Fibroblast of lung (primary cell): Measurements from ENCODE around the gene ZNF277. TPM values are rescaled to one million over a fixed set of nuclear protein-coding genes. Genes with fewer than 3 reads are reported as not detected.
"Not testable (repeated sequence)": the region's sequence is repeated elsewhere in the genome, so short reads cannot be mapped to it uniquely, and the experiment has no call there.

Experiments
- DNase-seq, 2 donors: peaks; one replicate each; pipeline versions ENCODE4 v3.0.0 to v3.0.0-alpha.2; 2010; ENCODE audit warnings: low read depth in 2 of 2
- H2AFZ ChIP-seq: 2 replicates; pipeline ENCODE4 v1.5.1; 2012; ENCODE audit warnings: low read length, control low read depth, inconsistent platforms
- H3K27ac ChIP-seq: 2 replicates; pipeline ENCODE4 v1.5.1; 2011; ENCODE audit warnings: low read length, control low read depth; ENCODE audit not compliant: insufficient read depth
- H3K27me3 ChIP-seq: 2 replicates; pipeline ENCODE4 v1.5.1; 2011; ENCODE audit warnings: mild to moderate bottlenecking, low read length; ENCODE audit not compliant: control insufficient read depth, insufficient read depth
- H3K36me3 ChIP-seq: 2 replicates; pipeline ENCODE4 v1.5.1; 2011; ENCODE audit warnings: low read length; ENCODE audit not compliant: control insufficient read depth, insufficient read depth
- H3K4me1 ChIP-seq: 2 replicates; pipeline ENCODE4 v1.5.1; 2011; ENCODE audit warnings: low read length; ENCODE audit not compliant: control insufficient read depth, insufficient read depth; ENCODE audit errors: extremely low read depth
- H3K4me2 ChIP-seq: 2 replicates; pipeline ENCODE4 v1.5.1; 2011; ENCODE audit warnings: low read length, control low read depth; ENCODE audit not compliant: insufficient read depth; ENCODE audit errors: extremely low read depth
- H3K4me3 ChIP-seq, 4 experiments: fragments of 200-600 bp in 1 of 4; sonication (generic) in 1 of 4; replicated peaks in 1 of 4; 2 replicates each; pipeline ENCODE4 v1.5.1; 2011 to 2016; ENCODE audit warnings: low read length in 4 of 4, low read depth in 3 of 4, mild to moderate bottlenecking in 3 of 4, control low read depth in 2 of 4, inconsistent platforms in 1 of 4, mixed read lengths in 1 of 4; ENCODE audit not compliant: insufficient read depth in 1 of 4; ENCODE audit errors: control extremely low read depth in 1 of 4
- H3K79me2 ChIP-seq: 2 replicates; pipeline ENCODE4 v1.5.1; 2012; ENCODE audit warnings: mild to moderate bottlenecking, low read length, inconsistent platforms; ENCODE audit not compliant: control insufficient read depth, insufficient read depth
- H3K9ac ChIP-seq: 2 replicates; pipeline ENCODE4 v1.5.1; 2011; ENCODE audit warnings: mild to moderate bottlenecking, low read length, control low read depth; ENCODE audit not compliant: insufficient read depth
- H3K9me3 ChIP-seq: 2 replicates; pipeline ENCODE4 v1.5.1; 2012; ENCODE audit warnings: low read depth, low read length; ENCODE audit not compliant: control insufficient read depth, insufficient read depth
- H4K20me1 ChIP-seq: 2 replicates; pipeline ENCODE4 v1.5.1; 2011; ENCODE audit warnings: low read length; ENCODE audit not compliant: control insufficient read depth, insufficient read depth; ENCODE audit errors: extremely low read depth
- CTCF ChIP-seq, 2 donors: IDR thresholded peaks in 1 of 2; conservative IDR thresholded peaks in 1 of 2; 1 replicate in 1 of 2; 2 replicates in 1 of 2; pipeline ENCODE4 v1.5.1; 2011 to 2012; ENCODE audit warnings: low read length in 2 of 2, control low read depth in 1 of 2, inconsistent platforms in 1 of 2, low read depth in 1 of 2, mild to moderate bottlenecking in 1 of 2
- EZH2 ChIP-seq: IDR thresholded peaks from 2 replicates; pipeline ENCODE4 v1.5.1; 2012; ENCODE audit warnings: low read length, control low read depth, mild to moderate bottlenecking; ENCODE audit errors: missing control alignments
- polyA plus RNA-seq, 2 donors: library from polyadenylated mRNA; depleted of rRNA in 1 of 2; stranded (reverse) in 1 of 2; unstranded in 1 of 2; fragments of >200 nt; gene quantifications; 2 replicates each; pipeline ENCODE4 v1.2.1, GENCODE V29; 2011 to 2012; ENCODE audit warnings: missing spikeins in 1 of 2
- total RNA-seq: library from RNA; depleted of rRNA; stranded (reverse); fragments of >200 nt; gene quantifications from 2 replicates; pipeline ENCODE4 v1.2.1, GENCODE V29; 2014

ZNF277 gene
- total and polyA plus RNA-seq, 2 donors (not counting 1 experiment from before 2014, with no cell fraction given) = 23.1 to 66.6 TPM

GRCh38 chr7:112308974-112309373, 102.5 kb downstream of the ZNF277 start:
- Histone ChIP-seq H3K9me3 (no peaks in the 10 kb centered on the region), H3K27me3 (no peaks in the 10 kb centered on the region), H3K79me2 (no peaks in the 10 kb centered on the region), H3K4me3 (no peak overlapping the region), H4K20me1 (no peaks in the 10 kb centered on the region), H3K9ac (no peak overlapping the region), H3K4me2 (no peak overlapping the region), H3K4me1 (no peaks in the 10 kb centered on the region), H3K36me3 (no peaks in the 10 kb centered on the region), H2AFZ (no peak overlapping the region), H3K27ac (no peak overlapping the region)
- no peak for TF ChIP-seq EZH2
- no peak for TF ChIP-seq CTCF (conservative IDR thresholded peaks at IDR 0.05 in 1 of 2, IDR thresholded peaks at IDR 0.05 in 1 of 2; ENCODE audit: low read depth in 1 of 2, low read length in 2 of 2)
- no peak for DNase-seq

- H3K4me2 ChIP-seq, H2AFZ ChIP-seq, H3K4me1 ChIP-seq, H3K9ac ChIP-seq, H3K79me2 ChIP-seq, H3K27me3 ChIP-seq, H3K27ac ChIP-seq, H3K4me3 ChIP-seq, H3K9me3 ChIP-seq, H3K36me3 ChIP-seq, H4K20me1 ChIP-seq, DNase-seq: not testable (repeated sequence)
Observed at GRCh38 chr7:112316803-112317202, 110.3 kb downstream of the ZNF277 start.

- Histone ChIP-seq H2AFZ (no peak overlapping the region), H4K20me1 (no peaks in the 10 kb centered on the region), H3K27ac (no peak overlapping the region), H3K79me2 (no peaks in the 10 kb centered on the region), H3K9me3 (no peaks in the 10 kb centered on the region), H3K4me3 (no peak overlapping the region), H3K27me3 (no peaks in the 10 kb centered on the region), H3K36me3 (no peaks in the 10 kb centered on the region), H3K4me1 (no peaks in the 10 kb centered on the region), H3K9ac (no peak overlapping the region), H3K4me2 (no peak overlapping the region)
- TF ChIP-seq CTCF (conservative IDR thresholded peaks at IDR 0.05 in 1 of 2, IDR thresholded peaks at IDR 0.05 in 1 of 2; ENCODE audit: low read depth in 1 of 2, low read length in 2 of 2) = no peak
- no peak for TF ChIP-seq EZH2
- DNase-seq = no peak
Observed at GRCh38 chr7:112322070-112322469, 115.6 kb downstream of the ZNF277 start.
